B cell (primary cell): ENCODE results near the gene PLCL1. TPM values are rescaled to one million over a fixed set of nuclear protein-coding genes. Genes with fewer than 3 reads are reported as not detected.

Source experiments
- ATAC-seq: fragments of 200-7000 bp; cut with Tn5 transposase; one replicate; pipeline ENCODE4 v1.10.0; 2021; ENCODE audit warnings: low read depth, mild to moderate bottlenecking, moderate number of reproducible peaks, moderate library complexity
- CTCF ChIA-PET: fragments of 350-600 bp; sonication (Branson Sonifier 250); formaldehyde crosslinking; loops from one replicate; lab custom pipeline; 2021; ENCODE audit warnings: antibody characterized with exemption, inconsistent platforms; lab: Charles Lee
- POLR2A ChIA-PET: fragments of 350-600 bp; sonication (Branson Sonifier 250); formaldehyde crosslinking; loops from one replicate; lab custom pipeline; 2021; ENCODE audit warnings: antibody characterized with exemption; lab: Charles Lee
- DNase-seq: peaks from one replicate; pipeline ENCODE4 v3.0.0; 2013
- H2AFZ ChIP-seq: 2 replicates; pipeline ENCODE4 v1.6.1; 2012; ENCODE audit warnings: mild to moderate bottlenecking, low read depth, low read length; ENCODE audit not compliant: insufficient read depth, poor library complexity, severe bottlenecking
- H3K27ac ChIP-seq, 2 donors: 1 replicate in 1 of 2; 2 replicates in 1 of 2; pipeline ENCODE4 v1.5.1; 2012 to 2013; ENCODE audit warnings: low read length in 2 of 2, mild to moderate bottlenecking in 2 of 2, moderate library complexity in 1 of 2
- H3K27me3 ChIP-seq, 4 experiments: fragments of 200-600 bp in 1 of 4; sonication (generic) in 1 of 4; replicated peaks in 1 of 4; 1 replicate in 2 of 4; 2 replicates in 2 of 4; pipeline versions ENCODE4 v1.6.1 to v1.7.0; 2013 to 2016; ENCODE audit warnings: low read length in 3 of 4, mild to moderate bottlenecking in 2 of 4, mixed read lengths in 1 of 4, moderate library complexity in 1 of 4; ENCODE audit not compliant: insufficient read depth in 4 of 4, control insufficient read depth in 3 of 4; ENCODE audit errors: control extremely low read depth in 1 of 4
- H3K36me3 ChIP-seq, 2 experiments: replicated peaks in 1 of 2; 1 replicate in 1 of 2; 2 replicates in 1 of 2; pipeline versions ENCODE4 v1.6.1 to v1.7.1; 2013; ENCODE audit warnings: low read length in 1 of 2; ENCODE audit not compliant: insufficient read depth in 2 of 2, control insufficient read depth in 1 of 2; ENCODE audit errors: control extremely low read depth in 1 of 2, extremely low read depth in 1 of 2
- H3K4me1 ChIP-seq, 2 donors: fragments of 200-600 bp in 1 of 2; sonication (generic) in 1 of 2; 1 replicate in 1 of 2; 2 replicates in 1 of 2; pipeline versions ENCODE4 v1.5.1 to v1.6.1; 2013 to 2017; ENCODE audit warnings: low read length in 2 of 2; ENCODE audit not compliant: control insufficient read depth in 2 of 2, insufficient read depth in 2 of 2
- H3K4me2 ChIP-seq: replicated peaks from 2 replicates; pipeline ENCODE3; 2012; ENCODE audit warnings: mild to moderate bottlenecking, low read depth, low read length; ENCODE audit not compliant: poor library complexity, severe bottlenecking
- H3K4me3 ChIP-seq, 5 experiments: fragments of 200-600 bp in 1 of 5; sonication (generic) in 1 of 5; 1 replicate in 3 of 5; 2 replicates in 2 of 5; pipeline versions ENCODE4 v1.5.1 to v1.7.0; 2011 to 2016; ENCODE audit warnings: low read length in 4 of 5, mild to moderate bottlenecking in 4 of 5, low read depth in 2 of 5, control low read depth in 1 of 5, moderate library complexity in 1 of 5; ENCODE audit not compliant: insufficient read depth in 1 of 5; ENCODE audit errors: control extremely low read depth in 1 of 5, extremely low read depth in 1 of 5
- H3K79me2 ChIP-seq: fragments of 200-600 bp; sonication (generic); one replicate; pipeline ENCODE4 v1.6.0; 2016; ENCODE audit warnings: low read length; ENCODE audit not compliant: control insufficient read depth, insufficient read depth
- H3K9ac ChIP-seq: fragments of 200-600 bp; sonication (generic); 2 replicates; pipeline ENCODE4 v1.6.1; 2017; ENCODE audit warnings: mild to moderate bottlenecking, low read length, moderate library complexity
- H3K9me3 ChIP-seq, 3 donors: one replicate each; pipeline versions ENCODE4 v1.6.1 to v1.7.1; 2013; ENCODE audit warnings: low read length in 2 of 3; ENCODE audit not compliant: control insufficient read depth in 2 of 3, insufficient read depth in 1 of 3; ENCODE audit errors: control extremely low read depth in 1 of 3
- H4K20me1 ChIP-seq: 2 replicates; pipeline ENCODE4 v1.6.0; 2012; ENCODE audit warnings: mild to moderate bottlenecking, low read length; ENCODE audit not compliant: insufficient read depth, control insufficient read depth, poor library complexity, severe bottlenecking
- H3K27ac Mint-ChIP-seq: one replicate; pipeline ENCODE4 v1.8.0; 2021; ENCODE audit warnings: mixed read lengths
- H3K27me3 Mint-ChIP-seq: one replicate; pipeline ENCODE4 v1.8.0; 2021; ENCODE audit warnings: mixed read lengths
- H3K4me1 Mint-ChIP-seq: one replicate; pipeline ENCODE4 v1.8.0; 2021; ENCODE audit warnings: mixed read lengths
- H3K4me3 Mint-ChIP-seq: one replicate; pipeline ENCODE4 v1.8.0; 2021; ENCODE audit warnings: mixed read lengths
- H3K9me3 Mint-ChIP-seq: one replicate; pipeline ENCODE4 v1.8.0; 2022; ENCODE audit warnings: mixed read lengths; ENCODE audit not compliant: insufficient read depth
- CTCF ChIP-seq: fragments of 200-600 bp; IDR thresholded peaks from one replicate; pipeline ENCODE4 v1.8.0; 2022; ENCODE audit warnings: antibody characterized with exemption, mild to moderate bottlenecking
- EZH2 ChIP-seq: IDR thresholded peaks from 2 replicates; pipeline ENCODE4 v1.6.1; 2012; ENCODE audit warnings: borderline replicate concordance, low read depth, mild to moderate bottlenecking, moderate library complexity, low read length; ENCODE audit not compliant: insufficient read depth, poor library complexity, severe bottlenecking
- WGBS: methylation state at CpG from one replicate; pipeline ENCODE4 v1.1.5; 2013; ENCODE audit warnings: missing lambda C conversion rate; ENCODE audit not compliant: insufficient coverage; 5-methylcytosine and 5-hydroxymethylcytosine counted together
- intact Hi-C: fragments of 100-400 bp; cut with micrococcal nuclease; formaldehyde crosslinking; loops from one replicate; pipeline ENCODE4 v1.10.0; 2022
- polyA plus RNA-seq: library from polyadenylated mRNA; depleted of rRNA; stranded (reverse); fragments of >200 nt; gene quantifications from 2 replicates; pipeline ENCODE4 v1.2.3, GENCODE V29; 2012
- total RNA-seq, 2 donors: library from RNA; stranded (reverse); fragments of 120-200 nt in 1 of 2; gene quantifications; 1 replicate in 1 of 2; 2 replicates in 1 of 2; pipeline versions ENCODE4 v1.2.3 to v1.2.4, GENCODE V29; 2013 to 2022

The PLCL1 gene
- total and polyA plus RNA-seq, 2 donors (not counting 1 experiment from before 2014, with no cell fraction given), result 0.07 to 0.25 TPM

- H2AFZ ChIP-seq, result no peak overlapping the region
- Mint-ChIP-seq H3K4me3 (no peak overlapping the region), H3K27ac (no peak overlapping the region), H3K9me3 (peaks cover 1% of the 10 kb centered on the region), H3K4me1 (no peaks in the 10 kb centered on the region), H3K27me3 (no peaks in the 10 kb centered on the region)
- H3K27ac ChIP-seq, result no peak overlapping the region
- TF ChIP-seq EZH2, result no peak
- TF ChIP-seq CTCF, result no peak
- H3K79me2 ChIP-seq, result no peaks in the 10 kb centered on the region
- intact Hi-C loops, result no loop called here
- no peaks in the 10 kb centered on the region for H3K9me3 ChIP-seq
- no peaks in the 10 kb centered on the region for H3K27me3 ChIP-seq
- ChIA-PET CTCF (no interaction called here), POLR2A (no interaction called here)
- no peak for DNase-seq
- H4K20me1 ChIP-seq, result no peaks in the 10 kb centered on the region
- H3K9ac ChIP-seq, result no peak overlapping the region
- no peak for ATAC-seq
- no peak overlapping the region for H3K4me3 ChIP-seq
- no peaks in the 10 kb centered on the region for H3K4me1 ChIP-seq
- WGBS, result no CpG with 5 or more reads among the region's 4 CpGs
- no peaks in the 10 kb centered on the region for H3K36me3 ChIP-seq
- H3K4me2 ChIP-seq, result no peak overlapping the region
Observed at GRCh38 chr2:197992482-197993133, 188.2 kb downstream of the PLCL1 start.

GRCh38 chr2:197993363-197993762 lies 189.0 kb downstream of the PLCL1 start:
- ATAC-seq (no peak), DNase-seq (no peak)
- Histone ChIP-seq H3K4me2 (no peak overlapping the region), H3K36me3 (no peaks in the 10 kb centered on the region), H3K4me3 (no peak overlapping the region), H3K9me3 (no peaks in the 10 kb centered on the region), H4K20me1 (no peaks in the 10 kb centered on the region), H3K27me3 (no peaks in the 10 kb centered on the region), H3K27ac (no peak overlapping the region), H3K79me2 (no peaks in the 10 kb centered on the region), H3K4me1 (no peaks in the 10 kb centered on the region), H2AFZ (no peak overlapping the region), H3K9ac (no peak overlapping the region)
- ChIA-PET POLR2A (no interaction called here), CTCF (no interaction called here)
- Mint-ChIP-seq H3K27me3 (no peaks in the 10 kb centered on the region), H3K4me1 (no peaks in the 10 kb centered on the region), H3K27ac (no peak overlapping the region), H3K9me3 (peaks cover 1% of the 10 kb centered on the region), H3K4me3 (no peak overlapping the region)
- TF ChIP-seq CTCF (no peak), EZH2 (no peak)
- intact Hi-C loops, result no loop called here
